Measurements from ENCODE around the gene NEK9. TPM values are rescaled to one million over a fixed set of nuclear protein-coding genes. Genes with fewer than 3 reads are reported as not detected.

Gene NEK9
- total and polyA plus RNA-seq, 2 experiments from 2014 or later = 16.3 to 31.1 TPM

- TF ChIP-seq ZNF462 (CRISPR knock-in tag; IDR thresholded peaks at IDR 0.05) (no peak), POLR2AphosphoS5 (IDR thresholded peaks at IDR 0.05; ENCODE audit: low read depth) (no peak)
Observed at GRCh38 chr14:75032939-75033338, 93.9 kb downstream of the NEK9 start (continued).

- H3K4me3 Mint-ChIP-seq = no peak overlapping the region
- H3K27me3 Mint-ChIP-seq (ENCODE audit: insufficient read depth, low read depth, poor library complexity) = no peaks in the 10 kb centered on the region
- no peaks in the 10 kb centered on the region for H3K9me3 Mint-ChIP-seq
Observed at GRCh38 chr14:75030147-75030546, 96.7 kb downstream of the NEK9 start.

More at GRCh38 chr14:75030147-75030546, 96.7 kb downstream of the NEK9 start:
- H3K36me3 Mint-ChIP-seq (ENCODE audit: low read depth) = peaks cover 5% of the 10 kb centered on the region; the same call in 2 of the 3 replicates
- Histone ChIP-seq H3K27ac (ENCODE audit: low read depth) (no peak overlapping the region), H3K79me2 (replicated peaks; ENCODE audit: insufficient read depth) (no peaks in the 10 kb centered on the region), H3K4me1 (ENCODE audit: insufficient read depth) (no peaks in the 10 kb centered on the region), H4K20me1 (replicated peaks; ENCODE audit: insufficient read depth) (no peaks in the 10 kb centered on the region; the same call in 1 of the 2 replicates), H2AFZ (no peak overlapping the region), H3K27me3 (ENCODE audit: insufficient read depth) (no peaks in the 10 kb centered on the region), H3K36me3 (ENCODE audit: insufficient read depth) (peaks cover 6% of the 10 kb centered on the region; the same call in 1 of the 2 replicates), H3K4me3 (no peak overlapping the region), H3F3A (replicated peaks; ENCODE audit: low read depth) (no peaks in the 10 kb centered on the region), H3K9me2 (ENCODE audit: insufficient read depth) (no peaks in the 10 kb centered on the region), H3K4me2 (no peak overlapping the region)
- no peak for DNase-seq (ENCODE audit: low spot score)
- TF ChIP-seq STAT1 (IDR thresholded peaks at IDR 0.05; ENCODE audit: unreplicated experiment) (no peak), JUNB (IDR thresholded peaks at IDR 0.05; ENCODE audit: unreplicated experiment) (no peak), EZH2phosphoT487 (IDR thresholded peaks at IDR 0.05; ENCODE audit: unreplicated experiment) (no peak)
- ATAC-seq = no peak
- H3K4me1 Mint-ChIP-seq = no peaks in the 10 kb centered on the region
- H3K27ac Mint-ChIP-seq = no peak overlapping the region

Small RNA genes within 50 kb of the gene (small RNA-seq; reads per million reads assigned to genes)
- gene HIF1AP1 (ENCODE audit: low replicate concordance) = not detected

Other genes starting within 250 kb of the NEK9 start
- 102 and 106 TPM in 2 replicates for gene DLST, start 245.1 kb downstream of the NEK9 start, total RNA-seq (2014; rRNA removed; shearing (Covaris generic))
- gene DLST, start 245.1 kb downstream of the NEK9 start, polyA plus RNA-seq (2016; fragmentation: Nextera tagmentation; extraction: Ambion mirVana) = 11.2 TPM in 2 replicates
- gene RPS6KL1, start 203.8 kb downstream of the NEK9 start, total RNA-seq (2014; rRNA removed; shearing (Covaris generic)) = 6.5 and 11.6 TPM in 2 replicates
- gene RPS6KL1, start 203.8 kb downstream of the NEK9 start, polyA plus RNA-seq (2016; fragmentation: Nextera tagmentation; extraction: Ambion mirVana) = 4.6 and 5.6 TPM in 2 replicates
- 6.3 and 9.5 TPM in 2 replicates for gene PGF, start 171.5 kb downstream of the NEK9 start, total RNA-seq (2014; rRNA removed; shearing (Covaris generic))
- gene PGF, start 171.5 kb downstream of the NEK9 start, polyA plus RNA-seq (2016; fragmentation: Nextera tagmentation; extraction: Ambion mirVana) = 2.9 and 5.1 TPM in 2 replicates
- gene EIF2B2, start 124.1 kb downstream of the NEK9 start, total RNA-seq (2014; rRNA removed; shearing (Covaris generic)) = 39.2 and 41.4 TPM in 2 replicates
- 36.4 and 40.5 TPM in 2 replicates for gene EIF2B2, start 124.1 kb downstream of the NEK9 start, polyA plus RNA-seq (2016; fragmentation: Nextera tagmentation; extraction: Ambion mirVana)
- gene MLH3, start 75.6 kb downstream of the NEK9 start, total RNA-seq (2014; rRNA removed; shearing (Covaris generic)) = 14.7 and 14.8 TPM in 2 replicates
- 8.6 and 10.7 TPM in 2 replicates for gene MLH3, start 75.6 kb downstream of the NEK9 start, polyA plus RNA-seq (2016; fragmentation: Nextera tagmentation; extraction: Ambion mirVana)
- gene ACYP1, start 63.0 kb downstream of the NEK9 start, total RNA-seq (2014; rRNA removed; shearing (Covaris generic)) = 18.4 and 23.0 TPM in 2 replicates
- 91.5 and 104 TPM in 2 replicates for gene ACYP1, start 63.0 kb downstream of the NEK9 start, polyA plus RNA-seq (2016; fragmentation: Nextera tagmentation; extraction: Ambion mirVana)
- gene ZC2HC1C, start 57.4 kb downstream of the NEK9 start, total RNA-seq (2014; rRNA removed; shearing (Covaris generic)) = 0.90 and 3.7 TPM in 2 replicates
- 2.8 and 3.7 TPM in 2 replicates for gene ZC2HC1C, start 57.4 kb downstream of the NEK9 start, polyA plus RNA-seq (2016; fragmentation: Nextera tagmentation; extraction: Ambion mirVana)
- 196 and 237 TPM in 2 replicates for gene TMED10, start 49.6 kb upstream of the NEK9 start, total RNA-seq (2014; rRNA removed; shearing (Covaris generic))
- gene TMED10, start 49.6 kb upstream of the NEK9 start, polyA plus RNA-seq (2016; fragmentation: Nextera tagmentation; extraction: Ambion mirVana) = 144 and 180 TPM in 2 replicates
- 39.7 and 47.3 TPM in 2 replicates for gene FOS, start 151.8 kb upstream of the NEK9 start, total RNA-seq (2014; rRNA removed; shearing (Covaris generic))
- 48.6 and 54.8 TPM in 2 replicates for gene FOS, start 151.8 kb upstream of the NEK9 start, polyA plus RNA-seq (2016; fragmentation: Nextera tagmentation; extraction: Ambion mirVana)